K562 (cell line): ENCODE results near the gene ZNF831. TPM values are rescaled to one million over a fixed set of nuclear protein-coding genes. Genes with fewer than 3 reads are reported as not detected.

Experiments used
- ATAC-seq: fragments of 200-7000 bp; cut with Tn5 transposase; 3 replicates; pipeline ENCODE4 v1.9.1; 2020; ENCODE audit warnings: moderate library complexity
- BruUV-seq: library from RNA; stranded (reverse); fragments of 400-500 nt; replicated peaks from 2 replicates; lab custom pipeline; 2021; lab: Mats Ljungman, UMichigan
- CTCF ChIA-PET: fragments of 300-600 bp; formaldehyde crosslinking; extraction: SDS; loops from one replicate; lab custom pipeline; 2021; ENCODE audit warnings: low intra/inter-chr PET ratio; lab: Yijun Ruan, JAX
- POLR2A ChIA-PET: fragments of 300-600, 350-650 bp; sonication (Branson Sonifier 250); formaldehyde crosslinking; extraction: SDS; loops from one replicate; lab custom pipeline; 2021; ENCODE audit warnings: antibody characterized with exemption, inconsistent platforms; lab: Yijun Ruan, JAX
- DNase-seq, 4 experiments: peaks; one replicate each; pipeline versions ENCODE4 v3.0.0 to v3.0.0-alpha.2; 2011 to 2018; ENCODE audit warnings: low spot score in 3 of 4, mixed read lengths in 3 of 4; ENCODE audit errors: extremely low read depth in 1 of 4
- FAIRE-seq: peaks from 2 replicates; lab custom pipeline; 2011; peaks lifted over from hg19 to GRCh38; lab: Jason Lieb, UNC
- H2AFZ ChIP-seq: 2 replicates; pipeline ENCODE4 v1.6.0; 2011; ENCODE audit warnings: low read depth, low read length, control low read depth, inconsistent platforms
- H3K27ac ChIP-seq: fragments of 200-600 bp; 3 replicates; pipeline ENCODE4 v1.8.0; 2011; ENCODE audit warnings: low read depth, mild to moderate bottlenecking, control low read depth, inconsistent platforms, low read length, moderate library complexity, mixed read lengths; ENCODE audit errors: extremely low read depth
- H3K27me3 ChIP-seq, 2 experiments: fragments of 300-600 bp in 1 of 2; 2 replicates in 1 of 2; 3 replicates in 1 of 2; pipeline versions ENCODE4 v1.6.0 to v1.8.0; 2011; ENCODE audit warnings: inconsistent platforms in 2 of 2, low read length in 2 of 2, mild to moderate bottlenecking in 1 of 2, mixed read lengths in 1 of 2, moderate library complexity in 1 of 2; ENCODE audit not compliant: control insufficient read depth in 2 of 2, insufficient read depth in 2 of 2
- H3K36me3 ChIP-seq: fragments of 300-600 bp; 3 replicates; pipeline ENCODE4 v1.8.0; 2011; ENCODE audit warnings: mild to moderate bottlenecking, low read length, inconsistent platforms; ENCODE audit not compliant: control insufficient read depth, insufficient read depth
- H3K4me1 ChIP-seq, 2 experiments: fragments of 200-600 bp in 1 of 2; replicated peaks in 1 of 2; 2 replicates in 1 of 2; 3 replicates in 1 of 2; pipeline versions ENCODE4 v1.5.1 to v1.8.0; 2011; ENCODE audit warnings: inconsistent platforms in 2 of 2, low read length in 2 of 2, mild to moderate bottlenecking in 1 of 2, mixed read lengths in 1 of 2, moderate library complexity in 1 of 2; ENCODE audit not compliant: control insufficient read depth in 2 of 2, insufficient read depth in 2 of 2
- H3K4me2 ChIP-seq: 2 replicates; pipeline ENCODE4 v1.6.1; 2011; ENCODE audit warnings: low read length, control low read depth, inconsistent platforms, mixed read lengths; ENCODE audit not compliant: insufficient read depth
- H3K4me3 ChIP-seq: fragments of 200-600 bp; sonication (generic), shearing (Covaris generic); 2 replicates; pipeline ENCODE4 v1.5.1; 2016; ENCODE audit warnings: control low read depth, inconsistent platforms
- H3K79me2 ChIP-seq: fragments of 200-600 bp; 3 replicates; pipeline ENCODE4 v1.8.0; 2011; ENCODE audit warnings: low read length, inconsistent platforms; ENCODE audit not compliant: control insufficient read depth, insufficient read depth
- H3K9ac ChIP-seq, 2 experiments: 2 replicates each; pipeline versions ENCODE4 v1.6.0 to v1.6.1; 2011; ENCODE audit warnings: low read depth in 2 of 2, low read length in 2 of 2, control low read depth in 1 of 2, inconsistent platforms in 1 of 2, mild to moderate bottlenecking in 1 of 2, mixed read lengths in 1 of 2; ENCODE audit not compliant: insufficient read depth in 1 of 2
- H3K9me1 ChIP-seq: one replicate; pipeline ENCODE4 v1.6.0; 2011; ENCODE audit warnings: inconsistent platforms, mild to moderate bottlenecking, low read length, moderate library complexity; ENCODE audit not compliant: control insufficient read depth, insufficient read depth
- H3K9me3 ChIP-seq: replicated peaks from 2 replicates; pipeline ENCODE4 v1.5.1; 2011; ENCODE audit warnings: low read depth, low read length, inconsistent platforms; ENCODE audit not compliant: control insufficient read depth, insufficient read depth
- H4K20me1 ChIP-seq: replicated peaks from 2 replicates; pipeline ENCODE4 v1.6.1; 2011; ENCODE audit warnings: low read length, inconsistent platforms, mixed read lengths; ENCODE audit not compliant: control insufficient read depth, insufficient read depth
- CHD2 ChIP-seq: IDR thresholded peaks from 2 replicates; pipeline ENCODE4 v1.6.1; 2011; ENCODE audit warnings: low read depth, low read length
- GABPA ChIP-seq: fragments of 200-800 bp; sonication (Bioruptor generic); conservative IDR thresholded peaks from 2 replicates; pipeline ENCODE4 v1.6.1; 2016; ENCODE audit warnings: low read depth, missing genetic modification characterization, missing compliant biosample characterization
- GABPB1 ChIP-seq: sonication (generic); formaldehyde crosslinking; IDR thresholded peaks from 2 replicates; pipeline ENCODE4 v1.8.0; 2022; ENCODE audit warnings: mild to moderate bottlenecking, missing genetic modification reagents
- KLF6 ChIP-seq: fragments of 250-450 bp; sonication (Bioruptor Pico); IDR thresholded peaks from 2 replicates; pipeline ENCODE4 v1.4.0; 2020; ENCODE audit warnings: mild to moderate bottlenecking, moderate library complexity, borderline replicate concordance
- MCM2 ChIP-seq: fragments of 450-650 bp; IDR thresholded peaks from 2 replicates; pipeline ENCODE4 v1.6.1; 2017; ENCODE audit warnings: low read depth, mild to moderate bottlenecking
- NFE2L1 ChIP-seq: fragments of 450-650 bp; IDR thresholded peaks from 2 replicates; pipeline ENCODE4 v1.6.1; 2016; ENCODE audit warnings: missing genetic modification characterization, low read depth, mild to moderate bottlenecking, missing compliant biosample characterization, moderate library complexity, borderline replicate concordance
- NRF1 ChIP-seq, 2 experiments: fragments of 450-650 bp; IDR thresholded peaks in 1 of 2; conservative IDR thresholded peaks in 1 of 2; 2 replicates each; pipeline ENCODE4 v1.6.1; 2014; ENCODE audit warnings: mild to moderate bottlenecking in 2 of 2
- TOE1 ChIP-seq, 2 experiments: fragments of 450-650 bp in 1 of 2; sonication (generic) in 1 of 2; formaldehyde crosslinking in 1 of 2; IDR thresholded peaks; 2 replicates each; pipeline versions ENCODE4 v1.7.1 to v1.8.0; 2016 to 2022; ENCODE audit warnings: borderline replicate concordance in 2 of 2, mild to moderate bottlenecking in 2 of 2, antibody characterized with exemption in 1 of 2, inconsistent platforms in 1 of 2, low read depth in 1 of 2, missing genetic modification reagents in 1 of 2, moderate library complexity in 1 of 2
- ZNF12 ChIP-seq: sonication (generic); formaldehyde crosslinking; IDR thresholded peaks from 2 replicates; pipeline ENCODE4 v1.4.0; 2020; ENCODE audit warnings: mild to moderate bottlenecking, missing genetic modification reagents
- ZNF551 ChIP-seq: fragments of 250-450 bp; sonication (Bioruptor Pico); IDR thresholded peaks from 2 replicates; pipeline ENCODE4 v1.5.0; 2021; ENCODE audit warnings: mild to moderate bottlenecking, moderate library complexity
- WGBS: fragments of 100-300 bp; shearing (Covaris generic); methylation state at CpG from one replicate; pipeline ENCODE4 v1.1.6; 2016; ENCODE audit warnings: low coverage, mixed read lengths; ENCODE audit not compliant: insufficient coverage; ENCODE audit errors: missing lambda C conversion rate; 5-methylcytosine and 5-hydroxymethylcytosine counted together
- in situ Hi-C: fragments of 300-500 bp; cut with MboI; formaldehyde crosslinking; loops from 4 replicates; pipeline ENCODE4 v1.15.0; 2018; ENCODE audit warnings: inconsistent platforms, mixed read lengths
- intact Hi-C: fragments of 100-400 bp; cut with micrococcal nuclease; formaldehyde crosslinking; loops from 2 replicates; pipeline ENCODE4 v1.14.2; 2022
- polyA plus RNA-seq, 8 experiments: library from polyadenylated mRNA; depleted of rRNA in 4 of 8; stranded (reverse) in 5 of 8; unstranded in 3 of 8; fragments of >200 nt; fragmentation: Nextera tagmentation in 2 of 8; fragmentation: Illumina TruSeq in 1 of 8; extraction: Ambion mirVana in 2 of 8; extraction: Trizol in 1 of 8; gene quantifications; 2 replicates each; pipeline versions ENCODE4 v1.2.1 to v1.2.3, GENCODE V29; 2011 to 2014; ENCODE audit warnings: inconsistent platforms in 1 of 8, missing spikeins in 1 of 8
- total RNA-seq, 7 experiments: library from RNA; depleted of rRNA in 6 of 7; stranded (reverse); fragments of >200 nt in 6 of 7; fragmentation: Illumina TruSeq in 2 of 7; extraction: Trizol in 2 of 7; gene quantifications; 2 replicates each; pipeline versions ENCODE4 v1.2.1 to v1.2.3, GENCODE V29; 2011 to 2021; ENCODE audit warnings: low replicate concordance in 1 of 7
- TF ChIP-seq, protein P1 (sequence below): fragments of 450-650 bp; IDR thresholded peaks from 2 replicates; pipeline ENCODE4 v1.6.1; 2018; ENCODE audit not compliant: partially characterized antibody

ZNF831 gene
- total and polyA plus RNA-seq, 9 of the 15 experiments (the other 6 are each of a cell fraction or from before 2014, with no cell fraction given): not detected

DNA sequence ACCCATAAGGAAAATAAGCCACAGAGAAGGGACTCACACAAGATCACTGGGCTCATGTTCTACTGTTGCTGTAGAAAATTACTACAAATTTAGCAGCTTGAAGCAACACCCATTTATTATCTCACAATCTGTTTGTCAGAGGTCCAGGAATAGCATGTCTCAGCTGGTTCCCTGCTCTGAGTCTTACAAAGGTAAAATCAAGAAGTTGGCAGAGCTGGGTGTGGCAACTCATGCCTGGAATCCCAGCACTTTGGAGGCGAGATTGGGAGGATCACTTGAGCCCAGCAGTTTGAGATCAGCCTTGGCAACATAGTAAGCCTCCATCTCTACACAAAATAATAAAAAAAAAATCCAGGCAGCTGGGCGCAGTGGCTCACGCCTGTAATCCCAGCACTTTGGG, 28.5 kb upstream of the ZNF831 start:
- Histone ChIP-seq H3K9me1 (no peaks in the 10 kb centered on the region), H3K9ac (no peak overlapping the region), H3K4me3 (no peak overlapping the region), H3K79me2 (no peaks in the 10 kb centered on the region), H4K20me1 (no peaks in the 10 kb centered on the region; the same call in none of the 2 replicates), H2AFZ (no peak overlapping the region), H3K36me3 (no peaks in the 10 kb centered on the region), H3K9me3 (no peaks in the 10 kb centered on the region), H3K4me2 (no peak overlapping the region), H3K27ac (no peak overlapping the region), H3K27me3 (peaks cover 0 to 12% of the 10 kb centered on the region in 2 experiments; a peak in 2 of 5 replicates), H3K4me1 (no peaks in the 10 kb centered on the region)
- DNase-seq (no peak), FAIRE-seq (no peak), ATAC-seq (no peak)
- no peak for TF ChIP-seq NFE2L1 (tag)
- TF ChIP-seq CHD2: no peak
- intact Hi-C loops (no loop called here), in situ Hi-C loops (no loop called here)
- ChIA-PET POLR2A (no interaction called here), CTCF (no interaction called here)
- WGBS: 0% methylated on average over 3 of the region's 3 CpGs
- no TSS peak for BruUV-seq

DNA sequence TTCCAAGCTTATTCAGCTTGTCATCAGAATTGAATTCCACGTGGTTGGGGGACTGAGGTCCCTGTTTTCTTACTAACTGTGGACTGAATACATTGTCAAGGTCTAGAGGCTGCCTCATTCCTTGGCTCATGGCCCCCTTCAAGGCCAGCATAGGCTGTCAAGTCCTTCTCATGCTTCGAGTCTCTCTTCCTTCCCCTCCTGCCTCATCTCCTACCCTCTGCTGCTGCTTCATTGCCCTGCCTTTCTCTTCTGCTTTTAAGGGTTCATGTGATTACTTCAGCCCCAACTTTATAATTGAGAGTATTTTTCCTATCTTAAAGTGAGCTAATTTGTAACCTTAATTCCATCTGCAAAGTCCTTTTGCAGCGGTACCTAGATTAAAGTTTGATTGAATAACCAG, 27.6 kb upstream of the ZNF831 start:
- no peaks in the 10 kb centered on the region for H3K4me1 ChIP-seq
- H3K4me3 ChIP-seq: no peak overlapping the region
- ChIA-PET CTCF (no interaction called here), POLR2A (interaction anchor here (0.6 to 0.7 kb wide), 2 partner anchors 196 to 378 kb away, joined by 3 read pairs; no protein-coding TSS in a partner anchor)
- no peaks in the 10 kb centered on the region; the same call in none of the 2 replicates for H4K20me1 ChIP-seq
- H3K79me2 ChIP-seq: no peaks in the 10 kb centered on the region
- DNase-seq: no peak
- no TSS peak for BruUV-seq
- no peak overlapping the region for H3K9ac ChIP-seq
- H3K9me3 ChIP-seq: no peaks in the 10 kb centered on the region
- ATAC-seq: no peak
- in situ Hi-C loops: no loop called here
- no peaks in the 10 kb centered on the region for H3K9me1 ChIP-seq
- intact Hi-C loops: no loop called here
- H3K27ac ChIP-seq: no peak overlapping the region
- no peaks in the 10 kb centered on the region for H3K36me3 ChIP-seq
- H3K4me2 ChIP-seq: no peak overlapping the region
- H3K27me3 ChIP-seq: peaks cover 0 to 12% of the 10 kb centered on the region in 2 experiments; a peak in 2 of 5 replicates
- no peak overlapping the region for H2AFZ ChIP-seq
- 2% methylated on average over 3 of the region's 3 CpGs for WGBS
- FAIRE-seq: no peak
- TF ChIP-seq GABPB1 (no peak), KLF6 (CRISPR knock-in tag) (no peak), GABPA (tag) (no peak), NRF1 (conservative IDR thresholded peaks at IDR 0.05 in 1 of 2, IDR thresholded peaks at IDR 0.05 in 1 of 2) (no peak), ZNF551 (CRISPR knock-in tag) (no peak), MCM2 (no peak), TOE1 (IDR thresholded peaks at IDR 0.05; ENCODE audit: borderline replicate concordance) (no peak), TOE1 (CRISPR knock-in tag; IDR thresholded peaks at IDR 0.05; ENCODE audit: borderline replicate concordance, low read depth) (no peak), ZNF12 (CRISPR knock-in tag) (no peak)
- TF ChIP-seq, protein P1, sequence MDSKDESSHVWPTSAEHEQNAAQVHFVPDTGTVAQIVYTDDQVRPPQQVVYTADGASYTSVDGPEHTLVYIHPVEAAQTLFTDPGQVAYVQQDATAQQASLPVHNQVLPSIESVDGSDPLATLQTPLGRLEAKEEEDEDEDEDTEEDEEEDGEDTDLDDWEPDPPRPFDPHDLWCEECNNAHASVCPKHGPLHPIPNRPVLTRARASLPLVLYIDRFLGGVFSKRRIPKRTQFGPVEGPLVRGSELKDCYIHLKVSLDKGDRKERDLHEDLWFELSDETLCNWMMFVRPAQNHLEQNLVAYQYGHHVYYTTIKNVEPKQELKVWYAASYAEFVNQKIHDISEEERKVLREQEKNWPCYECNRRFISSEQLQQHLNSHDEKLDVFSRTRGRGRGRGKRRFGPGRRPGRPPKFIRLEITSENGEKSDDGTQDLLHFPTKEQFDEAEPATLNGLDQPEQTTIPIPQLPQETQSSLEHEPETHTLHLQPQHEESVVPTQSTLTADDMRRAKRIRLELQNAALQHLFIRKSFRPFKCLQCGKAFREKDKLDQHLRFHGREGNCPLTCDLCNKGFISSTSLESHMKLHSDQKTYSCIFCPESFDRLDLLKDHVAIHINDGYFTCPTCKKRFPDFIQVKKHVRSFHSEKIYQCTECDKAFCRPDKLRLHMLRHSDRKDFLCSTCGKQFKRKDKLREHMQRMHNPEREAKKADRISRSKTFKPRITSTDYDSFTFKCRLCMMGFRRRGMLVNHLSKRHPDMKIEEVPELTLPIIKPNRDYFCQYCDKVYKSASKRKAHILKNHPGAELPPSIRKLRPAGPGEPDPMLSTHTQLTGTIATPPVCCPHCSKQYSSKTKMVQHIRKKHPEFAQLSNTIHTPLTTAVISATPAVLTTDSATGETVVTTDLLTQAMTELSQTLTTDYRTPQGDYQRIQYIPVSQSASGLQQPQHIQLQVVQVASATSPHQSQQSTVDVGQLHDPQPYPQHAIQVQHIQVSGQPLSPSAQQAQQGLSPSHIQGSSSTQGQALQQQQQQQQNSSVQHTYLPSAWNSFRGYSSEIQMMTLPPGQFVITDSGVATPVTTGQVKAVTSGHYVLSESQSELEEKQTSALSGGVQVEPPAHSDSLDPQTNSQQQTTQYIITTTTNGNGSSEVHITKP: no peak
